Right lobe of liver (tissue), 4 donors: ENCODE data around the gene GGT1.
A peak's percentile ranks its signal among the peaks of the same experiment; 100 is the strongest.

Experiments
- POLR2A ChIP-seq: fragments of 450-650 bp; IDR thresholded peaks from one replicate; pipeline ENCODE4 v1.6.1; 2017; ENCODE audit warnings: antibody characterized with exemption, mild to moderate bottlenecking
- TF ChIP-seq, protein P1 (sequence below), 4 donors: fragments of 200-600 bp in 3 of 4; fragments of 450-650 bp in 1 of 4; IDR thresholded peaks; one replicate each; pipeline versions ENCODE4 v1.5.1 to v1.8.0; 2016 to 2022; ENCODE audit warnings: antibody characterized with exemption in 4 of 4, mild to moderate bottlenecking in 2 of 4
- donor health status: DM: no; HTN: no; CAD: no.
- donor health status: DM: no; HTN: no; CAD: no.
- donor health status: DM: no; HTN: yes; CAD: no.

DNA sequence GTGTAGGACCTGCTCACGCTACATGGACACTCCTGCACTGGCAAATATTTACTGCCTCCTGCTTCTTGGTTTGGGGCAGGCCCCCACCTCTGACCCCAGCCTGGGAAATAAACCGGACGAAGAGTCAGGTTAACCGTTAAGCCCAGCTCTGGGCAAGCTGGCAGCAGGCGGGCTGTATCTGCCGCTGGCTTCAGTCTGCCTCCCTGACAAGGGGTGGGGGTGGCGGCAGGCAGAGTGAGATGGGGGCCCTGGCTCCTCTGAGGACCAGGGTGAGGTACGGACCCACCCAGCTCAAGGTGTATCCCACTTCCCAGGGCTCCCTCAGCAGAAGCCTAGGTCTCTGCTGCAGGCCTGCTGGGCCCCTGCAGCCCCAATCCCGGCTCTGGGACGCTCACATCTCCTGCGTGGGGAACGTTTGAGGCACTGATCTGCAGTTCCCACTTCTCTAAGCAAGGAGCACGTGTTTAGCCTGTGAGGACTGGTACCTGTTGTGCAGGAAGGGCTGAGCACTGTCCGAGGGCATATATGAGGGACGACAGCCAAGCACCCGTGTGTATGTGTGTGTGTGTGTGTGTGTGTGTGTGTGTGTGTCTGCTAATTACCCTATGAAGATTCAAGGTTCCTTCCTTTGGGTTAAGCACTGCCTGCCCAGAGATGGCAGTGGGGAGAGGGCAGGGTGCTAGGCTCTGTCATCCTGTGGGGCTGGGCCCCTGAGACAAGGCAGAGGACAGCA lies 9.0 kb upstream of the GGT1 start:
- TF ChIP-seq, protein P1, sequence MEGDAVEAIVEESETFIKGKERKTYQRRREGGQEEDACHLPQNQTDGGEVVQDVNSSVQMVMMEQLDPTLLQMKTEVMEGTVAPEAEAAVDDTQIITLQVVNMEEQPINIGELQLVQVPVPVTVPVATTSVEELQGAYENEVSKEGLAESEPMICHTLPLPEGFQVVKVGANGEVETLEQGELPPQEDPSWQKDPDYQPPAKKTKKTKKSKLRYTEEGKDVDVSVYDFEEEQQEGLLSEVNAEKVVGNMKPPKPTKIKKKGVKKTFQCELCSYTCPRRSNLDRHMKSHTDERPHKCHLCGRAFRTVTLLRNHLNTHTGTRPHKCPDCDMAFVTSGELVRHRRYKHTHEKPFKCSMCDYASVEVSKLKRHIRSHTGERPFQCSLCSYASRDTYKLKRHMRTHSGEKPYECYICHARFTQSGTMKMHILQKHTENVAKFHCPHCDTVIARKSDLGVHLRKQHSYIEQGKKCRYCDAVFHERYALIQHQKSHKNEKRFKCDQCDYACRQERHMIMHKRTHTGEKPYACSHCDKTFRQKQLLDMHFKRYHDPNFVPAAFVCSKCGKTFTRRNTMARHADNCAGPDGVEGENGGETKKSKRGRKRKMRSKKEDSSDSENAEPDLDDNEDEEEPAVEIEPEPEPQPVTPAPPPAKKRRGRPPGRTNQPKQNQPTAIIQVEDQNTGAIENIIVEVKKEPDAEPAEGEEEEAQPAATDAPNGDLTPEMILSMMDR (IDR thresholded peaks at IDR 0.05): no peak
- peak; percentile 38 for TF ChIP-seq POLR2A
